SK-N-SH treated with all-trans-retinoic acid at 6 μM for 48 hours (cell line): ENCODE measurements around the gene MVK.

ENCODE experiments used
- ARNTL ChIP-seq: fragments of 450-650 bp; formaldehyde crosslinking; IDR thresholded peaks from 2 replicates; pipeline ENCODE4 v1.5.0; 2020; ENCODE audit warnings: low read depth, mild to moderate bottlenecking, moderate library complexity, borderline replicate concordance
- ISL1 ChIP-seq: fragments of 250-450 bp; sonication (Bioruptor Pico); IDR thresholded peaks from 2 replicates; pipeline ENCODE4 v2.1.2; 2022; ENCODE audit warnings: mild to moderate bottlenecking, moderate library complexity
- PATZ1 ChIP-seq: fragments of 250-450 bp; sonication (Bioruptor Pico); IDR thresholded peaks from 2 replicates; pipeline ENCODE4 v1.8.0; 2020; ENCODE audit warnings: mild to moderate bottlenecking, moderate library complexity, borderline replicate concordance
- PPARA ChIP-seq: fragments of 250-450 bp; sonication (Bioruptor Pico); IDR thresholded peaks from 2 replicates; pipeline ENCODE4 v1.5.0; 2020; ENCODE audit warnings: mild to moderate bottlenecking, borderline replicate concordance
- RARB ChIP-seq: fragments of 250-450 bp; sonication (Bioruptor Pico); IDR thresholded peaks from 2 replicates; pipeline ENCODE4 v1.8.0; 2021; ENCODE audit warnings: mild to moderate bottlenecking, moderate library complexity
- SNAI2 ChIP-seq: fragments of 250-450 bp; sonication (Bioruptor Pico); IDR thresholded peaks from 2 replicates; pipeline ENCODE4 v1.5.0; 2020; ENCODE audit warnings: mild to moderate bottlenecking, moderate library complexity
- ZFP30 ChIP-seq: fragments of 450-650 bp; formaldehyde crosslinking; IDR thresholded peaks from 2 replicates; pipeline ENCODE4 v1.5.0; 2022; ENCODE audit warnings: mild to moderate bottlenecking, moderate library complexity
- ZNF70 ChIP-seq: fragments of 450-650 bp; formaldehyde crosslinking; IDR thresholded peaks from 2 replicates; pipeline ENCODE4 v1.5.0; 2020; ENCODE audit warnings: mild to moderate bottlenecking, moderate library complexity
- TF ChIP-seq, protein P1 (sequence below): fragments of 250-450 bp; sonication (Bioruptor Pico); IDR thresholded peaks from 2 replicates; pipeline ENCODE4 v1.5.1; 2020; ENCODE audit warnings: low read depth, mild to moderate bottlenecking, moderate library complexity
- TF ChIP-seq, protein P2 (sequence below): fragments of 250-450 bp; sonication (Bioruptor Pico); IDR thresholded peaks from 2 replicates; pipeline ENCODE4 v1.5.1; 2021; ENCODE audit warnings: mild to moderate bottlenecking, moderate library complexity

GRCh38 chr12:109605016-109605415, 31.4 kb downstream of the MVK start:
- TF ChIP-seq RARB (CRISPR knock-in tag) (no peak), ARNTL (CRISPR knock-in tag) (no peak), ZNF70 (CRISPR knock-in tag) (no peak), PATZ1 (CRISPR knock-in tag) (no peak), ISL1 (CRISPR knock-in tag) (no peak), PPARA (no peak), ZFP30 (CRISPR knock-in tag) (no peak), SNAI2 (CRISPR knock-in tag) (no peak)
- TF ChIP-seq, protein P1, sequence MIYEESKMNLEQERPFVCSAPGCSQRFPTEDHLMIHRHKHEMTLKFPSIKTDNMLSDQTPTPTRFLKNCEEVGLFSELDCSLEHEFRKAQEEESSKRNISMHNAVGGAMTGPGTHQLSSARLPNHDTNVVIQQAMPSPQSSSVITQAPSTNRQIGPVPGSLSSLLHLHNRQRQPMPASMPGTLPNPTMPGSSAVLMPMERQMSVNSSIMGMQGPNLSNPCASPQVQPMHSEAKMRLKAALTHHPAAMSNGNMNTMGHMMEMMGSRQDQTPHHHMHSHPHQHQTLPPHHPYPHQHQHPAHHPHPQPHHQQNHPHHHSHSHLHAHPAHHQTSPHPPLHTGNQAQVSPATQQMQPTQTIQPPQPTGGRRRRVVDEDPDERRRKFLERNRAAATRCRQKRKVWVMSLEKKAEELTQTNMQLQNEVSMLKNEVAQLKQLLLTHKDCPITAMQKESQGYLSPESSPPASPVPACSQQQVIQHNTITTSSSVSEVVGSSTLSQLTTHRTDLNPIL (CRISPR knock-in tag): no peak
- TF ChIP-seq, protein P2, sequence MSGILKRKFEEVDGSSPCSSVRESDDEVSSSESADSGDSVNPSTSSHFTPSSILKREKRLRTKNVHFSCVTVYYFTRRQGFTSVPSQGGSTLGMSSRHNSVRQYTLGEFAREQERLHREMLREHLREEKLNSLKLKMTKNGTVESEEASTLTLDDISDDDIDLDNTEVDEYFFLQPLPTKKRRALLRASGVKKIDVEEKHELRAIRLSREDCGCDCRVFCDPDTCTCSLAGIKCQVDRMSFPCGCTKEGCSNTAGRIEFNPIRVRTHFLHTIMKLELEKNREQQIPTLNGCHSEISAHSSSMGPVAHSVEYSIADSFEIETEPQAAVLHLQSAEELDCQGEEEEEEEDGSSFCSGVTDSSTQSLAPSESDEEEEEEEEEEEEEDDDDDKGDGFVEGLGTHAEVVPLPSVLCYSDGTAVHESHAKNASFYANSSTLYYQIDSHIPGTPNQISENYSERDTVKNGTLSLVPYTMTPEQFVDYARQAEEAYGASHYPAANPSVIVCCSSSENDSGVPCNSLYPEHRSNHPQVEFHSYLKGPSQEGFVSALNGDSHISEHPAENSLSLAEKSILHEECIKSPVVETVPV (CRISPR knock-in tag): no peak
